ENCODE measurements around the gene QSOX2.

Gene QSOX2

DNA sequence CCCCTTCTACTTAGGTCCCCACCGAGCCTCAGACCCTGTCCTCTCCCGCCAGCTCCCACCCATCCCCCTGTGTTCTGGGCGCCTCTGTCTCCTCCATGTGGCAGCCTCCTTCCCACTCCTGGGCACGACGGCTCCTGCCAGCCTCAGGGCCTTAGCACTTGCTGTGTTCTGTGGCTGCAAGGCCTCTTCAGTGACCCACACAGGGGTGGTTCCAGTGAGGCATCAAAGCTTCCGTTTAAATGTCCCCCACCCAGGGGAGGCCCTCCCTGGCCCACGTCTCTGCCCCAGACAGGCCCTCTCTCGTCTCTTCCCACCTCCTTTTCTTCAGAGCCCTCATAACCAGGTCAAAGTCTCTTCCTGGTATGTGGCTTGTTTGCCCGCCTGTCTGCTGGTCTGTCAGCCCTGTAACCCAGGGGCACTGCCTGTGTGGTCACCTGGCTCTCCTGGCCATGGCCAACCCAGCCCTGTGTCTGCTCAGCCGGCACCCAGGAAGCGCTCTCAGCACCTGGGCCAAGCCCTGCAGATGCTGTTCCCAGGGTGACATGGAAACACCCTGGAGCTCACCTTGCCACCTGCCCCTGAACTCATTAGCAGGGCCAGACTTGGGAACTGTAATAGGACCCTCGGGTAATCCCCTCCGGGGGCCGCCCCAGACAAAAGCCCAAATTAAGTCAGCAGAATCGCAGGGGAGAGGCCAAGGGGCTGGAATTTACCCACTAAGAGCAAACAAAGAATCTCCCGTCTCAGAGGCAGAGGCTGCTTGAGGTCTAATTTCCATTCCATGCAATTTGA, 74.4 kb downstream of the QSOX2 start:
- peak in 1 of 2 experiments; percentile 28 for DNase-seq

DNA sequence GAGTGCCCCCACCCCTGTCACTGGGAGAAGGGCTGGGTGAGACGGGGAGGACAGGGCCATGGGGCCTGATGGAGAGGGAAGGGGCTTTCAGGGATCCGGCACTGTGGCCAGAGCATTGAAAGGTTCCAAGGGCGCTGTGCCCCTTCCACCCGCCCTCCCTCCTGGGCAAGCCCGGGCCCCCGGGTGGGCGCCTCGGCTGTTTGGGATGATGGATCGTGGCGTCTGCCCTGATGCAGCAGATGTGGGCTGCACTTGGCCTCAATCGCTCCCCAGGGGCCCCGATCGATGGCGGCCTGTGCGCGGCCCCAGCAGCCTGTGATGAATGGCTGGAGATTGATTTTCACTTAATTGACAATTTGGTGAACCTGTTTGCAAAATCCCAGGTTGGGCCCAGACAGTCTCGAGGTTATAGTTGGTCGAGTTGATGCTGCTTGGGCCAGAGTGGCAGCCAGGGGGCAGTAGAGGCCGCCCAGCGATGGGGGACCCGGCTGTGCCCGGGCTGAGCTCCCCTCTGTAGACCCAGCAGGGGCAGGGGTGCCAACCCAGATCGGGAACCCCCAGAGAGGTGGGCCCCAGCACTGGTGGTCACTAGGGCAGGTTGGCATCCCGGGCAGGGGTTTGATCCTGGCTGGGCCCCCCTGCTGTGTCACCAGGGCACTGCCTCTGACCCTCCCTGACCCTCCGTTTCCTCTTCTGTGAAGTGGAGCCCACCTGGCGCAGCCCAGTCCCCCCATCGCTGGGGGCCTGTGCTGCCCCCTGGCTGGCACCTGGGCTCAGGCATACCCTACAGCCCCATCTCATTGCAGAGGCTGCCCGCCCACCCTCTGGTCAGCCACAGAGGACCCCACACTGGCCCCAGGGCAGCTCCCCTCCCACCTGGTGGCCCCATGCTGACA, 75.4 kb downstream of the QSOX2 start:
- DNase-seq, result no peak

DNA sequence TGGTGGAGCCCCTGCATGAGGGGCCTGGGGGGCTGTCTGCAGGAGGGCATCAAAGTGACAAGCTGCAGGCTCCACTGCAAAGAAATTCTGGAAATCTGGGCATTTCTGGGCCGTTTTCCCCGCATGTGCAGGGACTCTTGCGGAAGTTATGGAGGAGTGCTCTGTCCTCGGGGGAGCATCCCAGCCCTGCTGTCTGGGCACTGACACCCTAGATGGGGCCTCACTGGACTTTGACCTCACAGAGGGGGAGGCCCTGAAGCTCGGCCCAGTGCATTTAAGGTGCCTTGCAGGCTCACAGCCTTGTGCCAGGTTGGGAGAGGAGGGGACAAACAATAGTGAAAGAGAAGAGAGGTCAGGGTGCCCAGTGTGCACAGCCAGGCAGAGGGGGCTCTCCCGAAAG, 76.1 kb downstream of the QSOX2 start:
- no peak for DNase-seq

DNA sequence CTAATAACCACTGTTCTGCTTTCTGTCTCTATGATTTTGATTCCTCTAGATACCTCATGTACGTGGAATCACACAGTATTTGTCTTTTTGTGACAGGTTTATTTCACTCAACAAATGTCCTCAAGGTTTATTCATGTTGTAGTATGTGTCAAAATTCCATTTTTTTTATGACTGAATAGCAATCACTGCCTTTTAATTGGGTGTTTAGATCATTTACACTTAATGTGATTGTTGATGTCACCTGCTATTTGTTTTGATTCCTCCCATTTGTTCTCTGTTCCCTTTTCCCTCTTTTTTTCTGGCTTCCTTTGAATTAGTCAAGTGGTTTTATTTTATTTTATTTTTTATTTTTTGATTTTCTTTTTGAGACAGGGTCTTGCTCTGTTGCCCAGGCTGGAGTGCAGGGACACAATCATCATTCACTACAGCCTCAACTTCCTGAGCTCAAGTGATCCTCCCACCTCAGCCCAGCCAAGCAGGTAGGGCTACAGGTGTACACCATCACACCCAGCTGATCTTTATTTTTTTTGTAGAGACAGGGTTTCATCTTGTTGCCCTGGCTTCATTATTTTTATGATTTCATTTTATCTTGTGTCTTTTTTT, 82.3 kb downstream of the QSOX2 start:
- DNase-seq, result no peak

DNA sequence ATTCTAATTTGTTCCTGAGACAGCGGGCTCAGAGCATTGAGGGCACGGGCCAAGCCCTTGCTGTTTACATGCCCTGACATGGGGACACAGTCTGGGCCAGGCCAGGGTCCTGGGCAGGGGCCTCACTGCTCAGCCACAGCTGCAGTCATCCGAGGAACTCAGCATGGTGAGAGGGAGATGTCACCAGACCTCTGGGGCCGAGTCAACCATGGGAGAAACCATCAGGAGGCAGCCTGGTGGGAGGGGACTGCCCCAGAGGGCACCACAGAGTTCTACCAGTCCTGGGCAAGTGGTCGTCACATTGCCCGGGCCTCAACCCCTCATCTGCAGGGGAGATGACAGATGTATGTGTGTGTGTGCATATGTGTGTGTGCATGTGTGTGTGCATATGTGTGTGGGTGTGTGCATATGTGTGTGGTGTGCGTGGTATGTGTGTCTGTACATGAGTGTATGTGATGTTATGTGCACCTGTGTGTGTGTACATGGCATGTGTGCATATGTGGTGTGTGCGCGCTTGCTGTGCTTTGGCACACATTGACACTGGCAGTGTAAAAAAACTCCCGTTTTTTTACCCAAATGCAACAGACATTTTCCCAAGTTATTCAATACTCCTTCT, 84.5 kb downstream of the QSOX2 start:
- no peak for DNase-seq

DNA sequence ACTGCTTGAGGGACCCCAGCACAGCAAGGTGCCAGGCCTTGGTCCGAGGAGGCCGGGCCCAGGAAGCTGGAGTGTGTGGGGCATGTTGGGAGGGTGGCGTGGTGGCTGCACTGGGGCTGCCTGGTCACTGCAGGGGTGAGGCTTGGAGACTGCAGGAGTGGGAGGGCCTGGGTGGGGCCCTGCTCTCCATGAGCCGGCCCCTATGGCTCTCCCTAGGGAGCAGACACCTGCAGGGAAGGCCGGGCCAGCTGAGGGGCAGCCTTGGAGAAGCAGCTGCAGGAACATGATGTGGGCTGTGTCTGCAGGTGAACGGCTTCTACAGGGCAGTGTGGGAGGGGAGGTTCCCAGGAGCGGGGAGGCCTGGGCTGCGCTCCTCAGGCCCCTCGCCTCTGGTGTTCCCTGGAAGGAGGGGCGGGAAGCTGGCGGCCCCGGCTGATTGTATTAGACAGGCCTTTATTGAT, 85.2 kb downstream of the QSOX2 start:
- peak in 1 of 2 experiments; percentile 43 for DNase-seq

DNA sequence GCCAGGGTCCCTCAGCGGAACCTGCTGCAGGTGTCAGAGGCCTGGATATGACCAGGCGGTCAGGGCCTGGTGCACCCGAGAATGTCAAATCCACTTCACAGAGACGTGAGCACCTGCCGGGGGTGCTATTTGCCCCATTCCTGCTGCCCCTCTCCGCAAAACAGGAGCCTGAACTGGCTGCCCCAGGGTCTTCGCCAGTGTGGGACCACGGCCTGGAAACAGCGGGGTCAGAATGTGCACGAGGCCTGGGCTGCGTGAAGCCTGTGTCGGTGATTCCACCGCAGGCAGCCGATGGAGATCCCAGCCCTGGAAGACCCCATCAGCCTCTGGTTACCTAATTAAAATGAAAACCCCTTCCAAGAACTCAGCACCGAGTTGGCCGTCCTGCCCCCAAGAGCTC, 85.8 kb downstream of the QSOX2 start:
- no peak for DNase-seq

DNA sequence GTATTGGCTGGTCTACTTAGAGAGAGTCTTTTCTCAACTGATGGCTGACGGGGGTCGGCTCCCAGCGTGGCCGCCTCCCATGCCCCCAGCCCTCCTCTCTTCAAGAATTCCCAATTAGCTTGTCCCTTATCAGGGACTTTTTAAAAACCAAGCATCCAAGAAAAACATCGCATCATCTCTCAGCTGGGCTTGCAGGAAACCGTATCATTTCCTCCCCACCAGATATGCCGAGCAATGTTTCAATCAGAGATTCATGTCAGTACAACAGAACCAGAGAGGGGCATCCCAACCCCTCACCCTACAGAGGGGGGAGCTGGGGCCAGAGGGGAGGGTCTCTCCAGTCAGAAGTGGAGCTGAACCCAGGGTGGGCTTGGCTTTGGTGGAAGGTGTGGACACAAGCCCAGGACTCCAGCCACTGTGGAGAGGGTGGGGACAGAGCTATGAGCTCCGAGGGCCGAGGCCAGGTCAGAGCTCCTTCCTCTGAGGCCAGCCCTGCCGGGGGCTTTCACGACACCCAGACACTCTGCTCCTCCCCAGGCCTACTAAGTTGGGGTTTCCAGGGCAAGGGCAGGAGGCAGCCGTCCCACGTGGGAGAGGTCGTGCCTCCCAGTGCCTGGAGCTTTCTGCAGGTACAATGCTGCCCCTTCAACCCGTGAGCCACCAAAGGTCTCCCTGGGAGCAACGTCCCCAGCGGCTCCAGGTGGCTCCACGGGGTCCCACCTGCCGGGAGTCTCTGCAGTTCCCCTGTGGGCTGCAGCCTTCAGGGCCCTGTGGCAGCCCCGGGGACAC, 87.9 kb downstream of the QSOX2 start:
- no peak for DNase-seq

All from NCI-H2081 (cell line).